Uterus (tissue), 2 donors: ENCODE measurements around the gene MAGI2.

Experiments
- CTCF ChIP-seq, 4 experiments: fragments of 200-600 bp in 2 of 4; fragments of 450-650 bp in 2 of 4; sonication (generic) in 2 of 4; IDR thresholded peaks; one replicate each; pipeline ENCODE4 v1.5.1; 2016 to 2019; ENCODE audit warnings: antibody characterized with exemption in 4 of 4, mild to moderate bottlenecking in 2 of 4, moderate library complexity in 1 of 4
- POLR2A ChIP-seq, 2 donors: fragments of 450-650 bp; IDR thresholded peaks; one replicate each; pipeline ENCODE4 v1.6.1; 2016; ENCODE audit warnings: antibody characterized with exemption in 2 of 2, mild to moderate bottlenecking in 1 of 2, moderate library complexity in 1 of 2

DNA sequence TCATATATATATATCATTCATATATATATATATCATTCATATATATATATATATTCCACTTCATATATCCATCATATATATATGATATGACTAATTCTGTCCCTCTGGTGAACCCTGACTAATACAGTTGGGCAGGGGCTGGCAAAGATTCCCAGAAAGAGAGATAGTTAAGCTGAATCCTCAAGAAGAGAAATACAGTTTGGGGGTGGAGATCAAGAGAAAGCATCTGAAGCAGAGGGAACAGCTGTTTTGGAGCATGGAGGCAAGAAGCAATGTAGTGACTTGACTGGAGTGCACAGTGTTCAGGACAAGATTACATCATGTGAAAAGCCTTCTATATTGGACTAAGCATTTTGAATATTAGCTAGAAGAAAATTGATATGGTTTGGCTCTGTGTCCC, 540.7 kb downstream of the MAGI2 start:
- no peak for TF ChIP-seq CTCF (IDR thresholded peaks at IDR 0.05)
- no peak for TF ChIP-seq POLR2A (IDR thresholded peaks at IDR 0.05)
